IPS-15b (cell line): ENCODE measurements around the gene DAPK2.

ENCODE experiments used
- H3K27me3 ChIP-seq: one replicate; pipeline ENCODE4 v1.6.1; 2013; ENCODE audit warnings: low read length; ENCODE audit not compliant: control insufficient read depth, insufficient read depth
- H3K36me3 ChIP-seq: one replicate; pipeline ENCODE4 v1.6.1; 2013; ENCODE audit warnings: low read length; ENCODE audit not compliant: control insufficient read depth, insufficient read depth
- H3K4me1 ChIP-seq: one replicate; pipeline ENCODE4 v1.6.1; 2013; ENCODE audit warnings: mild to moderate bottlenecking, low read length; ENCODE audit not compliant: control insufficient read depth, insufficient read depth
- H3K4me3 ChIP-seq: one replicate; pipeline ENCODE4 v1.5.1; 2013; ENCODE audit warnings: low read depth, low read length
- H3K9ac ChIP-seq: one replicate; pipeline ENCODE4 v1.6.1; 2013; ENCODE audit warnings: low read depth, mild to moderate bottlenecking, low read length
- H3K9me3 ChIP-seq: one replicate; pipeline ENCODE4 v1.6.1; 2013; ENCODE audit warnings: mild to moderate bottlenecking, low read length; ENCODE audit not compliant: control insufficient read depth, insufficient read depth

DAPK2 gene

GRCh38 chr15:63890617-63891016 lies 155.7 kb downstream of the DAPK2 start:
- no peak overlapping the region for H3K9ac ChIP-seq
- no peaks in the 10 kb centered on the region for H3K4me1 ChIP-seq
- H3K4me3 ChIP-seq: no peak overlapping the region
- no peaks in the 10 kb centered on the region for H3K27me3 ChIP-seq
- no peaks in the 10 kb centered on the region for H3K9me3 ChIP-seq
- H3K36me3 ChIP-seq: no peaks in the 10 kb centered on the region

GRCh38 chr15:63889831-63890230 lies 156.5 kb downstream of the DAPK2 start:
- no peaks in the 10 kb centered on the region for H3K9me3 ChIP-seq
- H3K4me1 ChIP-seq: no peaks in the 10 kb centered on the region
- H3K9ac ChIP-seq: no peak overlapping the region
- no peaks in the 10 kb centered on the region for H3K27me3 ChIP-seq
- no peaks in the 10 kb centered on the region for H3K36me3 ChIP-seq
- no peak overlapping the region for H3K4me3 ChIP-seq

DNA sequence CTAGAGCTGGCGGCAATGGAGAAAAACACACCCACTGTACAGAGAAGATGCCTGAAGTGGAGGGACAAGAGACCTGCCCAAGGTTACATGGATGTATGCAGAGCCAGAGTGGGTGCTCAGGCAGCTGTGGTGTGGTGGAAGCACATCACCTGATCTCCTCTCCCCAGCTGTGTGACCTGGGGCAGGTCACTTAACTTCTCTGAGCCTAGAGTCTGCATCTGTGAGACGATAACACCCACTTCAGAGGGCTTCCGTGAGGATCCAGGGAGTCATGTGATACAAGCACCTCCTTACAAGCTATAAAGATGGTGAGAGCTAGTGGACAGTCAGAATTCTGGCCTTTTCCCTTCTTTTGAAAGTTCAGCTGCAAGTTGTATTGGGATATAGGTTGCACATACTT lies 157.5 kb downstream of the DAPK2 start:
- Histone ChIP-seq H3K9ac (no peak overlapping the region), H3K4me3 (no peak overlapping the region), H3K9me3 (no peaks in the 10 kb centered on the region), H3K4me1 (no peaks in the 10 kb centered on the region), H3K27me3 (no peaks in the 10 kb centered on the region), H3K36me3 (no peaks in the 10 kb centered on the region)

DNA sequence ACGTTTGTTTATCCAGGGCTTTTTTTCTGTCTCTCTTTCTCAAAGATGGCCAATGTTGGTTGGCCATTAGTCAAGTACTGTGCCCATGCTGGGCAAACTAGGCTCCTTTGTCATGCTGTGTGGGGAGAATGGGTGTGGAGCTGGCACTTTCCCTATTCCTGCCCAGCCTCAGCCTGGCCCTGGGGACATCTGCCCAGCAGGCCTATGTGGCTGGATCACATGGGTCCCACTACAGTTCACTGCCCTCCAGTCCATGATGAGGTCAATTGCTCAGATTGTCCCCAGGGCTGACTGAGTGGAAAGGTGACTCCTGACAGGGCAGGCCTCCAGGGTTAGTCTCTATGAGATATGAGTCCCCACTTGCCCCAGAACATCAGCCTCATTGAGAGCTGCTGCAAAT lies 158.1 kb downstream of the DAPK2 start:
- no peaks in the 10 kb centered on the region for H3K36me3 ChIP-seq
- no peaks in the 10 kb centered on the region for H3K27me3 ChIP-seq
- no peaks in the 10 kb centered on the region for H3K9me3 ChIP-seq
- no peak overlapping the region for H3K9ac ChIP-seq
- H3K4me1 ChIP-seq: no peaks in the 10 kb centered on the region
- no peak overlapping the region for H3K4me3 ChIP-seq

- H3K4me3 ChIP-seq: no peak overlapping the region
- no peaks in the 10 kb centered on the region for H3K27me3 ChIP-seq
- no peaks in the 10 kb centered on the region for H3K4me1 ChIP-seq
- no peaks in the 10 kb centered on the region for H3K36me3 ChIP-seq
- H3K9me3 ChIP-seq: no peaks in the 10 kb centered on the region
- H3K9ac ChIP-seq: no peak overlapping the region
These were observed 158.7 kb downstream of the DAPK2 start for GRCh38 chr15:63887630-63888029.

DNA sequence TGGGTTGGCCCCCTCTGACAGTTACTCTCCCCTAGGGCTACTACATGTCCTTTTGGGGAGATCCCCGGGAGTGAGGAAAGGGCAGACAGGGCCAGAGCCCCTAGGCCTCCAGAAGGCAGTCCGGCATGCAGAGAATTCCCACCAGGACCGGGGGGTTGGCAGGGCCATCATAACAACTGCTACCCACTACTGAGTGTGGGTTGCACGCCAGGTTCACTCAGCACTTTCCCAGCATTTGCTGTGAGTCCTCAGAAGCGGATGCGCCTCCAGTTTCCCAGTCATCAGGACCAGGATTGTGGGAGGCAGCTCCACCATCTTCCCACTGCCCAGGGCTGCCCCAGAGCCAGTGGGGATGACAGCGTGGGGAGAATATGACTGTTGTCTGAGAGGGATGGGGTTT lies 161.3 kb downstream of the DAPK2 start:
- H3K4me1 ChIP-seq: no peaks in the 10 kb centered on the region
- H3K36me3 ChIP-seq: no peaks in the 10 kb centered on the region
- H3K9ac ChIP-seq: no peak overlapping the region
- no peaks in the 10 kb centered on the region for H3K27me3 ChIP-seq
- H3K4me3 ChIP-seq: no peak overlapping the region
- H3K9me3 ChIP-seq: no peaks in the 10 kb centered on the region

DNA sequence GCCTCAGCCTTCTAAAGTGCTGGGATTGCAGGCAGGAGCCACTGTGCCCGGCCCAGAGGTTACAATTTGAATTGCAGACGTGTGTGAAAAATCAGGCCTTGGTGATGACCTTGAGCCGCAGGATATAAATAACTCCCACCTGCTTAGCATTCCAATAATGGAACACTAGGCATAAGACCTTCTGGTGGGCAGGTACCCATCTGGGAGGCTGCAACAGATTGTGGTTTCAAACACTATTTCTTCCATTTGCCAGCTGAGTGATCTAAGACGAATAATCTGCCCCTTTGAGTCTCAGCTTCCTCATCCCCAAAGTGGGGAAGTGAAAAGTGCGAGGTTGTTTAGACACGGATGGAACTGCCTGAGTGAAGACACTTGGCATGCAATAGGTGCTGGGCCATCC lies 164.9 kb downstream of the DAPK2 start:
- H3K36me3 ChIP-seq: no peaks in the 10 kb centered on the region
- H3K4me1 ChIP-seq: peaks cover 9% of the 10 kb centered on the region
- no peak overlapping the region for H3K9ac ChIP-seq
- no peaks in the 10 kb centered on the region for H3K27me3 ChIP-seq
- no peak overlapping the region for H3K4me3 ChIP-seq
- no peaks in the 10 kb centered on the region for H3K9me3 ChIP-seq

DNA sequence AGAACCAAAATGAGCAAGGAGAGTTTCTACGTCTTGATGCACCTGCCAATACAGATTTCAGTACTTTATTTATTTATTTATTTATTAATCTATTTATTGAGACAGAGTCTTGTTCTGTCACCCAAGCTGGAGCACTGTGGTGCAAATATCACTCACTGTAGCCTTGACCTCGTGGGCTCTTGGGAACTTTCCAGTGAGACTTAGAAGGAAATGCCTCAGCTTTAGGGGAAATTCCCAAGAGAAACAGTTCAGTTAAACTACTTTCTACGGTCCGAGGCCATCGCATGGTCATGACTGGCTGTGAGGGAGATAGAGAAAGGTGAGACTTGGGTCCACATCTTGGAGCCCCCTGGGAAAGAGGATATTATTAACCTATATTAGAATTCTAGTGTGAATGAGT lies 165.5 kb downstream of the DAPK2 start:
- no peaks in the 10 kb centered on the region for H3K9me3 ChIP-seq
- H3K4me1 ChIP-seq: peaks cover 9% of the 10 kb centered on the region
- H3K27me3 ChIP-seq: no peaks in the 10 kb centered on the region
- H3K9ac ChIP-seq: no peak overlapping the region
- no peak overlapping the region for H3K4me3 ChIP-seq
- H3K36me3 ChIP-seq: no peaks in the 10 kb centered on the region

- Histone ChIP-seq H3K9ac (no peak overlapping the region), H3K4me3 (no peak overlapping the region), H3K36me3 (no peaks in the 10 kb centered on the region), H3K9me3 (no peaks in the 10 kb centered on the region), H3K27me3 (no peaks in the 10 kb centered on the region), H3K4me1 (peaks cover 9% of the 10 kb centered on the region)
These were observed 166.3 kb downstream of the DAPK2 start for GRCh38 chr15:63879995-63880394.

GRCh38 chr15:63879211-63879610 lies 167.1 kb downstream of the DAPK2 start:
- no peak overlapping the region for H3K9ac ChIP-seq
- no peak overlapping the region for H3K4me3 ChIP-seq
- H3K27me3 ChIP-seq: no peaks in the 10 kb centered on the region
- H3K36me3 ChIP-seq: no peaks in the 10 kb centered on the region
- H3K4me1 ChIP-seq: peaks cover 9% of the 10 kb centered on the region
- no peaks in the 10 kb centered on the region for H3K9me3 ChIP-seq

GRCh38 chr15:63877713-63878271 lies 168.5 kb downstream of the DAPK2 start:
- no peaks in the 10 kb centered on the region for H3K36me3 ChIP-seq
- H3K27me3 ChIP-seq: no peaks in the 10 kb centered on the region
- H3K4me1 ChIP-seq: peaks cover 9% of the 10 kb centered on the region
- no peak overlapping the region for H3K9ac ChIP-seq
- H3K4me3 ChIP-seq: no peak overlapping the region
- no peaks in the 10 kb centered on the region for H3K9me3 ChIP-seq

GRCh38 chr15:63876085-63876662 lies 170.1 kb downstream of the DAPK2 start:
- H3K4me1 ChIP-seq: peaks cover 9% of the 10 kb centered on the region
- H3K9ac ChIP-seq: no peak overlapping the region
- H3K9me3 ChIP-seq: no peaks in the 10 kb centered on the region
- H3K27me3 ChIP-seq: no peaks in the 10 kb centered on the region
- no peaks in the 10 kb centered on the region for H3K36me3 ChIP-seq
- H3K4me3 ChIP-seq: no peak overlapping the region
